K562 (cell line): ENCODE data around the gene TMSB4X. TPM values are rescaled to one million over a fixed set of nuclear protein-coding genes. Genes with fewer than 3 reads are reported as not detected.
"Not testable (repeated sequence)": the region's sequence is repeated elsewhere in the genome, so short reads cannot be mapped to it uniquely, and the experiment has no call there.

Source experiments
- ATAC-seq: fragments of 200-7000 bp; cut with Tn5 transposase; 3 replicates; pipeline ENCODE4 v1.9.1; 2020; ENCODE audit warnings: moderate library complexity
- BruUV-seq: library from RNA; stranded (reverse); fragments of 400-500 nt; replicated peaks from 2 replicates; lab custom pipeline; 2021; lab: Mats Ljungman, UMichigan
- CTCF ChIA-PET: fragments of 300-600 bp; formaldehyde crosslinking; extraction: SDS; loops from one replicate; lab custom pipeline; 2021; ENCODE audit warnings: low intra/inter-chr PET ratio; lab: Yijun Ruan, JAX
- POLR2A ChIA-PET: fragments of 300-600, 350-650 bp; sonication (Branson Sonifier 250); formaldehyde crosslinking; extraction: SDS; loops from one replicate; lab custom pipeline; 2021; ENCODE audit warnings: antibody characterized with exemption, inconsistent platforms; lab: Yijun Ruan, JAX
- DNase-seq, 4 experiments: peaks; one replicate each; pipeline versions ENCODE4 v3.0.0 to v3.0.0-alpha.2; 2011 to 2018; ENCODE audit warnings: low spot score in 3 of 4, mixed read lengths in 3 of 4; ENCODE audit errors: extremely low read depth in 1 of 4
- FAIRE-seq: peaks from 2 replicates; lab custom pipeline; 2011; peaks lifted over from hg19 to GRCh38; lab: Jason Lieb, UNC
- H2AFZ ChIP-seq: 2 replicates; pipeline ENCODE4 v1.6.0; 2011; ENCODE audit warnings: low read depth, low read length, control low read depth, inconsistent platforms
- H3K27ac ChIP-seq: fragments of 200-600 bp; 3 replicates; pipeline ENCODE4 v1.8.0; 2011; ENCODE audit warnings: low read depth, mild to moderate bottlenecking, control low read depth, inconsistent platforms, low read length, moderate library complexity, mixed read lengths; ENCODE audit errors: extremely low read depth
- H3K27me3 ChIP-seq, 2 experiments: fragments of 300-600 bp in 1 of 2; 2 replicates in 1 of 2; 3 replicates in 1 of 2; pipeline versions ENCODE4 v1.6.0 to v1.8.0; 2011; ENCODE audit warnings: inconsistent platforms in 2 of 2, low read length in 2 of 2, mild to moderate bottlenecking in 1 of 2, mixed read lengths in 1 of 2, moderate library complexity in 1 of 2; ENCODE audit not compliant: control insufficient read depth in 2 of 2, insufficient read depth in 2 of 2
- H3K36me3 ChIP-seq: fragments of 300-600 bp; 3 replicates; pipeline ENCODE4 v1.8.0; 2011; ENCODE audit warnings: mild to moderate bottlenecking, low read length, inconsistent platforms; ENCODE audit not compliant: control insufficient read depth, insufficient read depth
- H3K4me1 ChIP-seq, 2 experiments: fragments of 200-600 bp in 1 of 2; replicated peaks in 1 of 2; 2 replicates in 1 of 2; 3 replicates in 1 of 2; pipeline versions ENCODE4 v1.5.1 to v1.8.0; 2011; ENCODE audit warnings: inconsistent platforms in 2 of 2, low read length in 2 of 2, mild to moderate bottlenecking in 1 of 2, mixed read lengths in 1 of 2, moderate library complexity in 1 of 2; ENCODE audit not compliant: control insufficient read depth in 2 of 2, insufficient read depth in 2 of 2
- H3K4me2 ChIP-seq: 2 replicates; pipeline ENCODE4 v1.6.1; 2011; ENCODE audit warnings: low read length, control low read depth, inconsistent platforms, mixed read lengths; ENCODE audit not compliant: insufficient read depth
- H3K4me3 ChIP-seq: fragments of 200-600 bp; sonication (generic), shearing (Covaris generic); 2 replicates; pipeline ENCODE4 v1.5.1; 2016; ENCODE audit warnings: control low read depth, inconsistent platforms
- H3K79me2 ChIP-seq: fragments of 200-600 bp; 3 replicates; pipeline ENCODE4 v1.8.0; 2011; ENCODE audit warnings: low read length, inconsistent platforms; ENCODE audit not compliant: control insufficient read depth, insufficient read depth
- H3K9ac ChIP-seq, 2 experiments: 2 replicates each; pipeline versions ENCODE4 v1.6.0 to v1.6.1; 2011; ENCODE audit warnings: low read depth in 2 of 2, low read length in 2 of 2, control low read depth in 1 of 2, inconsistent platforms in 1 of 2, mild to moderate bottlenecking in 1 of 2, mixed read lengths in 1 of 2; ENCODE audit not compliant: insufficient read depth in 1 of 2
- H3K9me1 ChIP-seq: one replicate; pipeline ENCODE4 v1.6.0; 2011; ENCODE audit warnings: inconsistent platforms, mild to moderate bottlenecking, low read length, moderate library complexity; ENCODE audit not compliant: control insufficient read depth, insufficient read depth
- H3K9me3 ChIP-seq: replicated peaks from 2 replicates; pipeline ENCODE4 v1.5.1; 2011; ENCODE audit warnings: low read depth, low read length, inconsistent platforms; ENCODE audit not compliant: control insufficient read depth, insufficient read depth
- H4K20me1 ChIP-seq: replicated peaks from 2 replicates; pipeline ENCODE4 v1.6.1; 2011; ENCODE audit warnings: low read length, inconsistent platforms, mixed read lengths; ENCODE audit not compliant: control insufficient read depth, insufficient read depth
- CHD1 ChIP-seq: fragments of 200-600 bp; sonication (generic); IDR thresholded peaks from one replicate; pipeline ENCODE4 v1.6.1; 2012; ENCODE audit warnings: mild to moderate bottlenecking, moderate library complexity, low read length, inconsistent platforms
- ELF2 ChIP-seq: fragments of 250-450 bp; sonication (Bioruptor Pico); IDR thresholded peaks from 2 replicates; pipeline ENCODE4 v1.5.0; 2021; ENCODE audit warnings: mild to moderate bottlenecking
- POLR3G ChIP-seq: IDR thresholded peaks from 2 replicates; pipeline ENCODE4 v1.6.1; 2011; ENCODE audit not compliant: insufficient read length, insufficient replicate concordance; ENCODE audit errors: extremely low read depth
- PPARD ChIP-seq: fragments of 250-450 bp; sonication (Bioruptor Pico); IDR thresholded peaks from 2 replicates; pipeline ENCODE4 v1.8.0; 2022; ENCODE audit warnings: inconsistent platforms, mild to moderate bottlenecking, moderate library complexity
- TCF15 ChIP-seq: fragments of 250-450 bp; sonication (Bioruptor Pico); IDR thresholded peaks from 2 replicates; pipeline ENCODE4 v1.8.0; 2022; ENCODE audit warnings: moderate library complexity, mild to moderate bottlenecking, inconsistent platforms
- ZFP36 ChIP-seq: fragments of 150-350 bp; IDR thresholded peaks from 2 replicates; pipeline ENCODE4 v1.6.1; 2018; ENCODE audit warnings: low read length, low read depth; ENCODE audit not compliant: partially characterized antibody
- WGBS: fragments of 100-300 bp; shearing (Covaris generic); methylation state at CpG from one replicate; pipeline ENCODE4 v1.1.6; 2016; ENCODE audit warnings: low coverage, mixed read lengths; ENCODE audit not compliant: insufficient coverage; ENCODE audit errors: missing lambda C conversion rate; 5-methylcytosine and 5-hydroxymethylcytosine counted together
- in situ Hi-C: fragments of 300-500 bp; cut with MboI; formaldehyde crosslinking; loops from 4 replicates; pipeline ENCODE4 v1.15.0; 2018; ENCODE audit warnings: inconsistent platforms, mixed read lengths
- intact Hi-C: fragments of 100-400 bp; cut with micrococcal nuclease; formaldehyde crosslinking; loops from 2 replicates; pipeline ENCODE4 v1.14.2; 2022
- polyA plus RNA-seq, 8 experiments: library from polyadenylated mRNA; depleted of rRNA in 4 of 8; stranded (reverse) in 5 of 8; unstranded in 3 of 8; fragments of >200 nt; fragmentation: Nextera tagmentation in 2 of 8; fragmentation: Illumina TruSeq in 1 of 8; extraction: Ambion mirVana in 2 of 8; extraction: Trizol in 1 of 8; gene quantifications; 2 replicates each; pipeline versions ENCODE4 v1.2.1 to v1.2.3, GENCODE V29; 2011 to 2014; ENCODE audit warnings: inconsistent platforms in 1 of 8, missing spikeins in 1 of 8
- total RNA-seq, 7 experiments: library from RNA; depleted of rRNA in 6 of 7; stranded (reverse); fragments of >200 nt in 6 of 7; fragmentation: Illumina TruSeq in 2 of 7; extraction: Trizol in 2 of 7; gene quantifications; 2 replicates each; pipeline versions ENCODE4 v1.2.1 to v1.2.3, GENCODE V29; 2011 to 2021; ENCODE audit warnings: low replicate concordance in 1 of 7

Gene TMSB4X
- total and polyA plus RNA-seq, 9 of the 15 experiments (the other 6 are each of a cell fraction or from before 2014, with no cell fraction given): 1,035 to 2,035 (median 1,529) TPM

- TF ChIP-seq CHD1: no peak
Observed at GRCh38 chrX:12934850-12935249, 40.1 kb upstream of the TMSB4X start (continued).

- FAIRE-seq (no peak), DNase-seq (no peak), ATAC-seq (no peak)
- Histone ChIP-seq H3K9me3 (no peaks in the 10 kb centered on the region), H2AFZ (no peak overlapping the region), H4K20me1 (no peaks in the 10 kb centered on the region), H3K4me2 (no peak overlapping the region), H3K27ac (no peak overlapping the region), H3K9ac (no peak overlapping the region), H3K27me3 (no peaks in the 10 kb centered on the region), H3K4me3 (no peak overlapping the region), H3K36me3 (no peaks in the 10 kb centered on the region), H3K9me1 (no peaks in the 10 kb centered on the region), H3K79me2 (no peaks in the 10 kb centered on the region)
- no CpG with 5 or more reads among the region's 1 CpG for WGBS
- in situ Hi-C loops (no loop called here), intact Hi-C loops (no loop called here)
- POLR2A ChIA-PET: no interaction called here
- TF ChIP-seq POLR3G: no peak
- TF ChIP-seq ELF2 (CRISPR knock-in tag): no peak
- TF ChIP-seq PPARD (CRISPR knock-in tag): no peak
- no peak for TF ChIP-seq TCF15 (CRISPR knock-in tag)
- TF ChIP-seq ZFP36: peak; percentile 6
- TF ChIP-seq, all 486 proteins: peak for 1
- CTCF ChIA-PET: interaction anchor here (0.7 kb wide), 1 partner anchor 119 kb away, joined by 3 read pairs; no protein-coding TSS in a partner anchor
- no TSS peak for BruUV-seq
- H3K4me1 ChIP-seq: no peaks in the 10 kb centered on the region
Observed at GRCh38 chrX:12936947-12937346, 38.0 kb upstream of the TMSB4X start.

- H3K27me3 ChIP-seq, H3K36me3 ChIP-seq: not testable (repeated sequence)
Observed at GRCh38 chrX:12940471-12940870, 34.4 kb upstream of the TMSB4X start.

More at GRCh38 chrX:12940471-12940870, 34.4 kb upstream of the TMSB4X start:
- BruUV-seq, POLR2A ChIA-PET, H3K4me3 ChIP-seq, H3K4me1 ChIP-seq, FAIRE-seq, H3K27ac ChIP-seq, H4K20me1 ChIP-seq, intact Hi-C loops, H2AFZ ChIP-seq, H3K79me2 ChIP-seq, ATAC-seq, H3K9ac ChIP-seq, CTCF ChIA-PET, H3K4me2 ChIP-seq, DNase-seq, in situ Hi-C loops, H3K9me1 ChIP-seq, H3K9me3 ChIP-seq: not testable (repeated sequence)
- WGBS: 80% methylated on average over 1 of the region's 9 CpGs
